Activated CD8-positive, alpha-beta T cell treated with anti-CD3 and anti-CD28 coated beads for 36 hours (primary cell): ENCODE data around the gene NMRAL1. TPM values are rescaled to one million over a fixed set of nuclear protein-coding genes. Genes with fewer than 3 reads are reported as not detected.

ENCODE experiments used
- ATAC-seq: fragments of 200-7000 bp; cut with Tn5 transposase; one replicate; pipeline ENCODE4 v1.10.0; 2021; ENCODE audit warnings: mild to moderate bottlenecking, moderate library complexity
- CTCF ChIA-PET: fragments of 350-600 bp; sonication (Branson Sonifier 250); formaldehyde crosslinking; loops from one replicate; lab custom pipeline; 2021; ENCODE audit warnings: antibody characterized with exemption; lab: Charles Lee
- POLR2A ChIA-PET: fragments of 350-600 bp; sonication (Branson Sonifier 250); formaldehyde crosslinking; loops from one replicate; lab custom pipeline; 2021; ENCODE audit warnings: antibody characterized with exemption; lab: Charles Lee
- DNase-seq: peaks from one replicate; pipeline ENCODE4 v3.0.0-alpha.2; 2020
- H3K27ac Mint-ChIP-seq: one replicate; pipeline ENCODE4 v1.8.0; 2021; ENCODE audit warnings: mild to moderate bottlenecking, mixed read lengths
- H3K27me3 Mint-ChIP-seq: one replicate; pipeline ENCODE4 v1.8.0; 2021; ENCODE audit warnings: mixed read lengths
- H3K36me3 Mint-ChIP-seq: one replicate; pipeline ENCODE4 v1.8.0; 2021; ENCODE audit warnings: low read depth, mixed read lengths
- H3K4me1 Mint-ChIP-seq: one replicate; pipeline ENCODE4 v1.8.0; 2021; ENCODE audit warnings: low read depth, mixed read lengths
- H3K4me3 Mint-ChIP-seq: one replicate; pipeline ENCODE4 v1.8.0; 2021; ENCODE audit warnings: mild to moderate bottlenecking, moderate library complexity, mixed read lengths
- H3K9me3 Mint-ChIP-seq: one replicate; pipeline ENCODE4 v1.8.0; 2021; ENCODE audit warnings: mixed read lengths
- CTCF ChIP-seq: fragments of 200-600 bp; IDR thresholded peaks from one replicate; pipeline ENCODE4 v1.8.0; 2022; ENCODE audit warnings: antibody characterized with exemption, mild to moderate bottlenecking
- intact Hi-C: fragments of 100-400 bp; cut with micrococcal nuclease; formaldehyde crosslinking; loops from one replicate; pipeline ENCODE4 v1.10.0; 2022
- total RNA-seq, 2 experiments: library from RNA; stranded (reverse); gene quantifications; one replicate each; pipeline ENCODE4 v1.2.3, GENCODE V29; 2021

Gene NMRAL1
- total RNA-seq, 2 experiments from 2014 or later = 45.3 to 53.6 TPM

GRCh38 chr16:4494746-4495490, 20.5 kb upstream of the NMRAL1 start:
- H3K27me3 Mint-ChIP-seq = no peaks in the 10 kb centered on the region
- DNase-seq (no peak), ATAC-seq (no peak)
- H3K27ac Mint-ChIP-seq = peak overlapping the region; percentile 46
- ChIA-PET POLR2A (interaction anchor here (1.3 kb wide), 1 partner anchor 31 kb away, joined by 3 read pairs; no protein-coding TSS in a partner anchor), CTCF (interaction anchor here (0.9 to 1.5 kb wide), 2 partner anchors 12 to 16 kb away, joined by 3 to 5 read pairs; no protein-coding TSS in a partner anchor)
- H3K9me3 Mint-ChIP-seq = no peaks in the 10 kb centered on the region
- peaks cover 82% of the 10 kb centered on the region for H3K4me1 Mint-ChIP-seq
- H3K4me3 Mint-ChIP-seq = no peak overlapping the region
- intact Hi-C loops = no loop called here
- H3K36me3 Mint-ChIP-seq = peaks cover 40% of the 10 kb centered on the region
- no peak for TF ChIP-seq CTCF

- ChIA-PET POLR2A (interaction anchor here (0.9 to 2.0 kb wide), 2 partner anchors 14 to 18 kb away, joined by 3 to 5 read pairs; partner anchors contain the start of gene NMRAL1), CTCF (interaction anchor here (1.3 to 2.3 kb wide), 2 partner anchors 14 to 15 kb away, joined by 4 to 8 read pairs; no protein-coding TSS in a partner anchor)
- H3K4me1 Mint-ChIP-seq = peaks cover 75% of the 10 kb centered on the region
- ATAC-seq (no peak), DNase-seq (no peak)
- no peaks in the 10 kb centered on the region for H3K9me3 Mint-ChIP-seq
- intact Hi-C loops = no loop called here
- H3K36me3 Mint-ChIP-seq = peaks cover 30% of the 10 kb centered on the region
- no peak overlapping the region for H3K4me3 Mint-ChIP-seq
- peak overlapping the region; percentile 74 for H3K27ac Mint-ChIP-seq
- TF ChIP-seq CTCF = no peak
- H3K27me3 Mint-ChIP-seq = no peaks in the 10 kb centered on the region
Observed at GRCh38 chr16:4491898-4492297, 17.5 kb upstream of the NMRAL1 start.

GRCh38 chr16:4489030-4489429, 14.6 kb upstream of the NMRAL1 start:
- Mint-ChIP-seq H3K9me3 (no peaks in the 10 kb centered on the region), H3K27ac (peak overlapping the region; percentile 86), H3K36me3 (peaks cover 34% of the 10 kb centered on the region), H3K4me1 (peaks cover 62% of the 10 kb centered on the region), H3K27me3 (no peaks in the 10 kb centered on the region), H3K4me3 (no peak overlapping the region)
- ChIA-PET POLR2A (interaction anchor here (2.0 to 2.7 kb wide), 3 partner anchors 10 to 13 kb away, joined by 8 to 17 read pairs (median 12); partner anchors contain the start of gene HMOX2), CTCF (interaction anchor here (1.4 to 2.0 kb wide), 5 partner anchors 11 to 161 kb away, joined by 5 to 12 read pairs (median 6); no protein-coding TSS in a partner anchor)
- ATAC-seq (no peak), DNase-seq (no peak)
- intact Hi-C loops = no loop called here
- TF ChIP-seq CTCF = no peak

GRCh38 chr16:4488499-4488967, 14.1 kb upstream of the NMRAL1 start:
- POLR2A ChIA-PET = interaction anchor here (2.2 to 2.7 kb wide), 2 partner anchors 12 to 13 kb away, joined by 8 to 17 read pairs; partner anchors contain the start of gene HMOX2
- H3K4me3 Mint-ChIP-seq = no peak overlapping the region
- TF ChIP-seq CTCF = no peak
- DNase-seq = no peak
- CTCF ChIA-PET = interaction anchor here (1.4 to 4.1 kb wide), 4 partner anchors 11 to 162 kb away, joined by 5 to 27 read pairs (median 8); partner anchors contain the start of gene HMOX2
- peaks cover 36% of the 10 kb centered on the region for H3K36me3 Mint-ChIP-seq
- H3K4me1 Mint-ChIP-seq = peaks cover 60% of the 10 kb centered on the region
- ATAC-seq = peak; percentile 75
- intact Hi-C loops = no loop called here
- peak overlapping the region; percentile 86 for H3K27ac Mint-ChIP-seq
- H3K27me3 Mint-ChIP-seq = no peaks in the 10 kb centered on the region
- no peaks in the 10 kb centered on the region for H3K9me3 Mint-ChIP-seq
